Right ventricle myocardium inferior (tissue), 1 donor: ENCODE measurements around the gene LSM3. TPM values are rescaled to one million over a fixed set of nuclear protein-coding genes. Genes with fewer than 3 reads are reported as not detected.
"Not testable (repeated sequence)": the region's sequence is repeated elsewhere in the genome, so short reads cannot be mapped to it uniquely, and the experiment has no call there.

Experiments used
- ATAC-seq: fragments of 200-7000 bp; cut with Tn5 transposase; one replicate; pipeline ENCODE4 v1.9.1; 2020; ENCODE audit warnings: mild to moderate bottlenecking, moderate library complexity
- DNase-seq: peaks from one replicate; pipeline ENCODE4 v3.0.0; 2021; ENCODE audit errors: missing footprints
- intact Hi-C: fragments of 100-400 bp; cut with DNase I; formaldehyde crosslinking; loops from one replicate; pipeline ENCODE4 v1.11.0; 2022
- total RNA-seq: library from RNA; stranded (reverse); fragmentation: NEBNext Ultra II Directional; extraction: Animal tissue kit (Norgen Biotek cat#: 25700); gene quantifications from one replicate; pipeline ENCODE4 v1.2.1, GENCODE V29; 2021
- donor health status: DM: no; HTN: yes; CAD: no; lungs with severe emphysema.

The LSM3 gene
- total RNA-seq, 1 donor from 2014 or later: 17.2 TPM

GRCh38 chr3:14228681-14229470 is 50.3 kb downstream of the LSM3 start:
- no peak for ATAC-seq
- DNase-seq: no peak
- intact Hi-C loops: no loop called here

- ATAC-seq, intact Hi-C loops, DNase-seq: not testable (repeated sequence)
Observed at GRCh38 chr3:14229695-14230094, 51.1 kb downstream of the LSM3 start.

- ATAC-seq (no peak), DNase-seq (no peak)
- intact Hi-C loops: no loop called here
Observed at GRCh38 chr3:14230729-14231128, 52.1 kb downstream of the LSM3 start.

GRCh38 chr3:14231145-14231990 is 52.8 kb downstream of the LSM3 start:
- no peak for ATAC-seq
- intact Hi-C loops: no loop called here
- no peak for DNase-seq

GRCh38 chr3:14231998-14232501 is 53.4 kb downstream of the LSM3 start:
- DNase-seq (no peak), ATAC-seq (no peak)
- intact Hi-C loops: no loop called here

- ATAC-seq: no peak
- intact Hi-C loops: no loop called here
- DNase-seq: no peak
Observed at GRCh38 chr3:14234251-14235002, 55.8 kb downstream of the LSM3 start.

- intact Hi-C loops: no loop called here
- no peak for DNase-seq
- no peak for ATAC-seq
Observed at GRCh38 chr3:14235003-14235911, 56.6 kb downstream of the LSM3 start.

- intact Hi-C loops: no loop called here
- peak; percentile 75 for ATAC-seq
Observed at GRCh38 chr3:14235912-14236295, 57.3 kb downstream of the LSM3 start.

GRCh38 chr3:14236902-14237301 is 58.3 kb downstream of the LSM3 start:
- intact Hi-C loops: no loop called here
- DNase-seq (no peak), ATAC-seq (peak; percentile 8)

More at GRCh38 chr3:14235912-14236295, 57.3 kb downstream of the LSM3 start:
- DNase-seq: peak; percentile 86

GRCh38 chr3:14237457-14237856 is 58.8 kb downstream of the LSM3 start:
- DNase-seq (no peak), ATAC-seq (peak; percentile 62)
- intact Hi-C loops: no loop called here

GRCh38 chr3:14238356-14238755 is 59.7 kb downstream of the LSM3 start:
- intact Hi-C loops: no loop called here
- no peak for ATAC-seq
- no peak for DNase-seq

GRCh38 chr3:14238930-14239329 is 60.3 kb downstream of the LSM3 start:
- ATAC-seq (no peak), DNase-seq (no peak)
- intact Hi-C loops: no loop called here

GRCh38 chr3:14239940-14240339 is 61.3 kb downstream of the LSM3 start:
- ATAC-seq (no peak), DNase-seq (no peak)
- intact Hi-C loops: no loop called here

GRCh38 chr3:14240366-14240765 is 61.7 kb downstream of the LSM3 start:
- ATAC-seq (no peak), DNase-seq (no peak)
- intact Hi-C loops: no loop called here

- no peak for ATAC-seq
- intact Hi-C loops: no loop called here
Observed at GRCh38 chr3:14241716-14242115, 63.1 kb downstream of the LSM3 start.

GRCh38 chr3:14242490-14243311 is 64.1 kb downstream of the LSM3 start:
- DNase-seq (no peak), ATAC-seq (no peak)
- intact Hi-C loops: no loop called here

More at GRCh38 chr3:14241716-14242115, 63.1 kb downstream of the LSM3 start:
- no peak for DNase-seq

GRCh38 chr3:14243782-14244181 is 65.2 kb downstream of the LSM3 start:
- intact Hi-C loops: no loop called here
- DNase-seq (no peak), ATAC-seq (no peak)
